Measurements from ENCODE around the gene STEAP3.

DNA sequence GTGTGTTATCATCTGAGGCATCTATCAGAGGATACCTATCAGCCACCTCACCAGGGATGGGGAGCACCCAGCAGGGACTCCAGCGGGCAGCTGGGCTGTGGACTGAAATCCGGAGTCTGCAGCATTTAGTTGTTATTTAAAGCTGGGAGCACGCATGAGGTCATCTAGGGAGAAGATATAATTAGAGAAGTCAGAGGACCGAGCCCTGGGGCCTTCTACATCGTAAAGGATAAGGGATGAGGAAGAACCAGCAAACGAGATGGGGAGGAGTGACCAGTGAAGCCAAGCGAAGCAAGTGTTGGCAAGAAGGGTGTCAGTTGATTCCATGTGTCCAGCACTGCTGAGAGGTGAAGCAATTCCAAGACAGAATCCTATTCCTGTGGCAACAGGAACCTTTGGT is 70.3 kb downstream of the STEAP3 start:
- TF ChIP-seq, protein P1, sequence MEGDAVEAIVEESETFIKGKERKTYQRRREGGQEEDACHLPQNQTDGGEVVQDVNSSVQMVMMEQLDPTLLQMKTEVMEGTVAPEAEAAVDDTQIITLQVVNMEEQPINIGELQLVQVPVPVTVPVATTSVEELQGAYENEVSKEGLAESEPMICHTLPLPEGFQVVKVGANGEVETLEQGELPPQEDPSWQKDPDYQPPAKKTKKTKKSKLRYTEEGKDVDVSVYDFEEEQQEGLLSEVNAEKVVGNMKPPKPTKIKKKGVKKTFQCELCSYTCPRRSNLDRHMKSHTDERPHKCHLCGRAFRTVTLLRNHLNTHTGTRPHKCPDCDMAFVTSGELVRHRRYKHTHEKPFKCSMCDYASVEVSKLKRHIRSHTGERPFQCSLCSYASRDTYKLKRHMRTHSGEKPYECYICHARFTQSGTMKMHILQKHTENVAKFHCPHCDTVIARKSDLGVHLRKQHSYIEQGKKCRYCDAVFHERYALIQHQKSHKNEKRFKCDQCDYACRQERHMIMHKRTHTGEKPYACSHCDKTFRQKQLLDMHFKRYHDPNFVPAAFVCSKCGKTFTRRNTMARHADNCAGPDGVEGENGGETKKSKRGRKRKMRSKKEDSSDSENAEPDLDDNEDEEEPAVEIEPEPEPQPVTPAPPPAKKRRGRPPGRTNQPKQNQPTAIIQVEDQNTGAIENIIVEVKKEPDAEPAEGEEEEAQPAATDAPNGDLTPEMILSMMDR (IDR thresholded peaks at IDR 0.05): no peak
- TF ChIP-seq POLR2A (IDR thresholded peaks at IDR 0.05): no peak
